NCI-H748 (cell line): ENCODE data around the gene COL5A3.
"Not testable (repeated sequence)": the region's sequence is repeated elsewhere in the genome, so short reads cannot be mapped to it uniquely, and the experiment has no call there.

Source experiments
- DNase-seq: peaks from one replicate; lab custom pipeline; 2025; ENCODE audit not compliant: unreplicated experiment; lab: John Stamatoyannopoulos, UW

The COL5A3 gene

DNA sequence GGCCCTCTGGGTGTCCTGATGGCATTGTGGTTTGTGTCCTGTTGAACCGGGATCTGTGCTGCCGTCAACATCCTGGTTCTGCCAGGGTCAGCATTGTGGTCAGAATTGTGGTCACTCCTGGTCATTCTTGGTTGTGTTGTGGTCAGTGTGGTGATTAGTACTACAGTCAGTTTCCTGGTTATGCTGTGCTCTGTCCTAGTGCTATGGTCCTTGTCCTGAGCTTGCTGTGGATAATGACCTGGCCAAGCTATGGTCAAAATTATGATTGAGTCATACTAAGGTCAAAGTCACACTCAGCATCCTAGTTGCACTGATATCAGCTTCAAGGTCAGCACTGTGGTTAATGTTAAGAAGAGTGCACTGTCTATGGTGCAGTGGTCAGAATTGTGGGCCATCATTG is 69.5 kb downstream of the COL5A3 start:
- DNase-seq: no peak

GRCh38 chr19:9939301-9939913 is 70.9 kb downstream of the COL5A3 start:
- DNase-seq: no peak

DNA sequence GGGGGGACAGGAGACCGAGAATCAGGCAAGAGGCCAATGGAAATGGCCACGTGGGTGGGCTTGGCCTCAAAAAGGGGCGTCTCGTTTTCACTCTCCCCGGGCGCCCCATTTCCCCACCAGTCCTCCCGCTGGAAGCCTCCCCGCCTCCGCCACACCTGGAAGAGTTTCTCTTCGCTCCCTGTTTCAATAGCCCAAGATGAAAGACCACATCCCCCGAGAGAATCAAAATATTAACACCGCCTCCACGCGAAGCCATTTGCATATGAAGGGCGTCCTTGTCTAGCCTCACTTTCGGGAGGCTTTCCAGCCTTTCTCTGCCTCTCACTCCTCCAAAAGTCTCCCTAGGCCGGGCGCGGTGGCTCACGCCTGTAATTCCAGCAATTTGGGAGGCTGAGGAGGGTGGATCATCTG is 73.3 kb downstream of the COL5A3 start:
- DNase-seq: no peak

DNA sequence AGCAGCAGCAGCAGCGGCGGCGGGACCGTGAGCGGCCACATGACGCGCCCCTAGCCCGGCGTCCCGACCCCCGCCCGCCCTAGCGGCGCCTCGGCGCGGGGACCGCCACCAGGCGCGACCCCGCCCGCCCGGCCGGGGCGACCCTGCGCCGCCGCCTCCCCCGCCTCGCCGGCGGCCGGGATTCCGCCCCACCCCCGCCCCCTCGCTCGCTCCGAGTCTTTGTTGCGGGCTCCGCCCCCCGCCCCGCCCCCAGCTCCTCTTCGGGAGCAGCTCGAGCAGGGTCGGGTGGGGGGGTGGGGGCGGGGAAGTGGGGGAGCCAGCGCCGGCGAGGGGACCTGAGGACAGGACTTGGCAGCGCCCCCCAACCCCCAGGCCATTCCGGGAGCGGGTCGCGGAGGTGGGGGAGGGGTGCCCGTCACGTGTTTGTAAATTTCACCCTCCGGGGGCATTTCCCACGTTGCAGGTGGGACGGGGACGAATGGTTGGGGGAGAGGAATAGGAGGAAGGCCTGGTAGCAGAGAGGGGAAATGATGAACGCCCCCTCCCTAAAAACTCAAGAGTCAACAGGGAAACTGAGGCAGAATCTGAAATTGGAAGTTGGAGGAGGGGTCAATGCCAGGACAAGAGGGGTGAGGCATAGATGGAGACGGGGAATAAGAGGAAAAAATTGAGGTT is 73.8 kb downstream of the COL5A3 start, which contains the start of gene OLFM2:
Gene OLFM2, minus strand, starts transcription at position 190 of the 675 bp plus-strand sequence. Its CDS starts 149 bp downstream, at position 41.
- DNase-seq: peak; percentile 34

DNA sequence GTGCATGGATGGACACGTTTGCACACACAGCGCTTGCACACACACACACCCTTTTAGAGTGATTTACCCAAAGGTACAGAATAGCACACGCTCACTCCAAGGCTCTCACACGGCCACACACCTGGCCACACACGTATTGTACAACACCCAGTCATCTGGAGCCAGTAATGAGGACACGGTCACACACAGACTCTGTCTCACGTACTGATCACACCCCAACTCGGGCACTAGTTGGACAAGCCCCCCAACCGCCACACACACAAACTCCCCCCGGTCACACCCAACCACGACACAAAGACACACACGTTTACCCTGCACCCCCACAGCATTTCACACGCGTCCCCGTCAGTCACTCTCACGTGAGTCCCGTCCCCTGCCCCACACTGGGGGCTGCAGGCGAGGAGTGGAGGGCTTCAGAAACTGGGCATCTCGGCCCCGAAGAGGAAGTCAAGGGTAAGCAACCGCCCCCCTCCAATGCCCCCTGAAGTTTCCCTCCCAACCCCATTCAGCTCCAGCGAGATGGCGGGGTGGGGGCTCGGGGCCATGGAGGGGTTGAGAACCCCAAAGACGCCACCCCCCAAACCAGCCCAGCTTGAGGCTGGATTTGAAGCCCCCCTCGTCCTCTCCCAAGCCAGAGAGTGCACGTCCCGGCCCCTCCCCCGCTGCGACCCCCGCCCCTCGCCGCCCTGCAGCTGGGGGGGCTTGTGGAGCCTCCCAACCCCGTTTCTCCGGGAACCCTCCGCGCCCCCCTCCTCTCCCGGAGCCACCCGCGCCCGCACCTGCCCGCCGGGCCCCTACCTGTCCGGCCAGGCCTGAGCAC is 74.6 kb downstream of the COL5A3 start:
- peak; percentile 27 for DNase-seq

GRCh38 chr19:9934132-9934950 is 76.0 kb downstream of the COL5A3 start:
- DNase-seq: peak; percentile 42

- DNase-seq: no peak
Observed at GRCh38 chr19:9932835-9933234, 77.5 kb downstream of the COL5A3 start.

DNA sequence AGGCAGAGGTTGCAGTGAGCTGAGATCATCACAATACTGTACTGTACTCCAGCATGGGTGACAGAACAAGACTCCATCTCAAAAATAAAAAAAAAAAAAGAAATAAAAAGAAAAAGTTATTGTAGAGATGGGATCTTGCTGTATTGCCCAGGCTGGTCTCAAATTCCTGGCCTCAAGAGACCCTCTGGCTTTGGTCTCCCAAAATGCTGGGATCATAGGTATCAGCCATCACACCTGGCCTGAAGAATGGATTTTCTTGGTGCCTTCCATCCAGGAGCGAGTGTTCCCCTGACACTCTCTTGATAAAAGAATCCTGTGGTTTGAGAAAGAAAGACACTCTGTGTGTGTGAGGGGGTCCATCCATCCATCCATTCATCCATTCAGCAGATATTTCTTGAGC is 78.7 kb downstream of the COL5A3 start:
- DNase-seq: no peak

DNA sequence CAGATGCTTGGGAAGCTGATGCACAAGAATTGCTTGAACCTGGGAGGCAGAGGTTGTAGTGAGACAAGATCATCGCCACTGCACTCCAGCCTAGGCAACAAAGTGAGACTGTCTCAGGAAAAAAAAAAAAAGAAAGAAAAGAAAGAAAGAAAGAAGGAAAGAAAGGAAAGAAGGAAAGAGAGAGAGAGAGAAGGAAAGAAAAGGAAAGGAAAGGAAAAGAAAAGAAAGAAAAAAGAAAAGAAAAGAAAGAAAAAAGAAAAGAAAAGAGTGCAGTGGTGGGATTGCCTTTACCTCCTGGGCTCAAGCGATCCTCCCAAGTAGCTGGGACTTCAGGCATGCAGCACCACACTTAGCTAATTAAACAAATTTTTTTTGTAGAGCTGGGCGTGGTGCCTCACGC is 86.9 kb downstream of the COL5A3 start:
- no peak for DNase-seq

DNA sequence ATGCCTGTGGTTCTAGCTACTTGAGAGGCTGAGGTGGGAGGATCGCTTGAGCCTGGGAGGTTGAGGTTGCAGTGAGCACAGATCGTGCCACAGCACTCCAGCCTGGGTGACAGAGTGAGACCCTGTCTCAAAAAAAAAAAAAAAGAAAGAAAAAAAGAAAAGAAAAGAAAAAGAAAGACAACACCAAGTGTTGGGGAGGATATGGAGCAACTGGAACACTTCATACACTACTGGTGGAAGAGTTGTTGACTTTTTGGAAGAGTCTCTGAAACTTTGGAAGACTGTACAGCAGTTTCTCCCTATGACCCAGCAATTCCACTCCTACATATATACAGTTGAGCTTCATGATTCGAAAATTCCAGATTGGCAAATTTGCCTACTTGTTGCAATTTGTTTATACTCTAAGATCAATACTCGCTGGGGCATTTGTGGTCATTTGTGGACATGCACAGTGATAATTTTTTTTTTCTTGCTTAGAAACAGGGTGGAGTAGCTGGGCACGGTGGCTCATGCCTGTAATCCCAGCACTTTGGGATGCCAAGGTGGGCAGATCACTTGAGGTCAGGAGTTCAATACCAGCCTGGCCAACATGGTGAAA is 87.4 kb downstream of the COL5A3 start:
- DNase-seq: not testable (repeated sequence)

- DNase-seq: peak; percentile 38
Observed at GRCh38 chr19:9917321-9917720, 93.0 kb downstream of the COL5A3 start.

DNA sequence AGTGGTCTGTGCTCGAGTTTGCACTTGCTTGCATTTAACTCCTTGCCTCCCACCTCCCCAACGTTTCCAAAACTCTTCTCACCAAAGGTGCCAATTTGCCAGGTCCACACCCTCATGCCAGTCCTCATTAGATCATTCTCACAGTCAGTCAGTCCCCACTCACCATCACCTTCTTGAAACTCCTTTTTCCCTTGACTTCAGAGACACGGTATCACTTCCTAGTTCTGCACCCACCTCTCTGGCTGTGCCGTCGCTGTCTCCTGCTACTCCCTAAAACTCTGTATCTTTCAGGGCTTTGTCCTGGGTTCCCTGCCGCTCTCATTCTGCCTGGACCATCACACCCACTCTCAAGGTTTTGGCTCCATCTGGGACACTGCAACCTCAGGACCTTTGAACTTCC is 93.6 kb downstream of the COL5A3 start:
- no peak for DNase-seq

GRCh38 chr19:9914315-9915207 is 95.7 kb downstream of the COL5A3 start:
- peak; percentile 71 for DNase-seq

DNA sequence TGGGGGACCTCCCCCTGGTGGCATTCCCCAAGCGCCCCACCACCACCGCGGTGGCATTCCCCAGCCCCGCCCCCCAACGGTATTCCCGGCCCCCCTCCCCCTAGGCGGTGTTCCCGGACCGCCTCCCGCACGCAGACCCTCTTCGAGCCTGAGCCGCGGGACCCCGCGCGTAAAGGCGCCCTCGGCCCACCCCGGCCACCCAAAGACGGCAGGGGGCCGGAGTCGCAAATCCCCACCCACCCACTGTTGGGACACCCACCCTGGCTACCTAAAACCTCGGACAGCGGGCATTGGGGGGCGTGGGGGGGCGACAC is 96.3 kb downstream of the COL5A3 start:
- DNase-seq: no peak

DNA sequence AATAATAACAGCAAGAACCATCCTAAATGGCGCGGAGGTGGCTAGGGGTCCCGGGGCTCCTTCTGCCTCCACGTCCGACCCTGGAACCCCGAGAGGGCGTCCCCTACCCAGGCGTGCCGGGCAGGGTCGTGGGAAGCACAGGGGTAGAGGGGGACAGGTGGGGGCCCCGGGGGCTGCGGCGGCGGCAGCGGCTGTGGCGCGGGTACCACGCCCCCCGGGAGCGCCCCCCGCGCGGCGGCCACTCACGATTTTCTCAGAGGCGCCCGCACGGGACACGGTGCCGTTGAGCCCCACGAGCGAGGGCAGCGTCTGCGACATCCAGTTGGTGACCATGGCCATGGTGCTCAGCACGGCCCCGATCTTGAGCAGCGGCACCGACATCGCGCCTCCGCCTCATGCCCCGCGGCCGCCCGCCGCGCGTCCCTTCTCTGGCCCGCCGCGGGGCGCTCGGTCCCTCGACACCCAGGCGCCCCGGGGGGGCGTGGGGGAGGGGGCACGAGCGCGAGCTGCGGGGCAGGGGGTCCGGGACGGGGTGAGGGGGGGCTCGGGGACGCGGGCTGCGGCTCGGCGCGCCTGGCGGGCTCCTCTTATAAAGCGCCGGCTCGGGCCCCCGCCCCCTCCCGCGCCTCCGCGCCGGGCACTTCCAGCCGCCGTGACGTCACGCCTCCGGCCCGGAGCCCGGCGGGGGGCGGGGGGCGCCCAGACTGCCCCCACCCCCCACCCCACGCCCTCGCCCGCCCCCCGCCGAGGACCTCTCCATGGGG is 96.9 kb downstream of the COL5A3 start:
- no peak for DNase-seq

GRCh38 chr19:9912551-9913236 is 97.6 kb downstream of the COL5A3 start:
- DNase-seq: no peak

DNA sequence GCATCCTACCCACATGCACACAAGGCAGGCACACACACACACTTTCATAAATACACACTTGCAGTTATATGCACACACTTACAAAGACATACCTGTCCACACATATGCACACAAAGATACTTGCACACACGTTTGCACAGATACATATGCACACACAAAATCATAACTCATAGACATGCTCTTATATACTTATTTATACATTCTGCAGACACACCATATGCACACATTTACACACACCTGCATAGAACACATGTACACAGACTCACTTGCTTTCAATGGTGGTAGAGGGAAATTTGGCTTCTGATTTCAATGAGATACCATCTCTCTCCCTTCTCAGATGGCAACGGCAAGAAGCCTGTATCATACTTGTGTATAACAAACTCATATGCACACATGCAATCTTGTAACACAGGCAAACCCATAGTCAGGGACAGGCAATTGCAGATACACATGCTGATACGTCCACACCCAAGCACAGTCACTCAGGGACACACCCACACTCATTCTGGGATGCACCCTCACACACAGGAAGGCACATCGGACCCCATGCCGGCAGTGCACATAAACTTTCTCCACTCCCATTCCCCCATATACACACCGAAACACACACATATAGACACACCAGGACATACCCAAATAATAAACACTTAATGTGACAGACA is 98.6 kb downstream of the COL5A3 start:
- no peak for DNase-seq

DNA sequence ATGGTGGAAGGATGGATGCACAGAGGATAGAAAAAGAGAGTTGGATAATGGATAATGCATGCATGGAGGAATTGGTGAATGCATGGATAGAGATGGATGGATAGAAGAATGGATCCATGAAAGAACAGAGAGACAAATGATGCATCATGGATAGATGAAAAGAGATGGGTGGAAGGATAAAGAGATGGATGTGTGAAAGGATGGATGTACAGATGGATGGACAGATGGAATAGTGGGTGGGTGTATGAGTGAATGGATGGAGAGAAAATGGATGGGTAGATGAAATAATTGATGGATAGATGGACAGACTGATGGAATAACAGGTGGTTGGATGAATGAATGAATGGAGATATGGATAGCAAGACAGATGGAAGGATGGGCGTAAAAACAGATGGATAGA is 99.7 kb downstream of the COL5A3 start:
- no peak for DNase-seq
